ENCODE measurements around the gene GNPTG. TPM values are rescaled to one million over a fixed set of nuclear protein-coding genes. Genes with fewer than 3 reads are reported as not detected.
"Not testable (repeated sequence)": the region's sequence is repeated elsewhere in the genome, so short reads cannot be mapped to it uniquely, and the experiment has no call there.

Gene GNPTG
- total RNA-seq, 2 donors from 2014 or later = 99.6 to 132 TPM

GRCh38 chr16:1326391-1326790, 25.3 kb upstream of the GNPTG start:
- DNase-seq (ENCODE audit: low spot score) = no peak
- Histone ChIP-seq H3K27ac (no peak overlapping the region), H3K4me1 (replicated peaks) (peaks cover 4% of the 10 kb centered on the region), H3K27me3 (replicated peaks; ENCODE audit: insufficient read depth) (no peaks in the 10 kb centered on the region), H3K36me3 (no peaks in the 10 kb centered on the region), H3K4me3 (no peak overlapping the region), H3K9me3 (no peaks in the 10 kb centered on the region)
- WGBS = 67% methylated on average over 17 of the region's 17 CpGs
- no peak for TF ChIP-seq CTCF (IDR thresholded peaks at IDR 0.05)
- no peak for TF ChIP-seq POLR2A (IDR thresholded peaks at IDR 0.05)
- TF ChIP-seq POLR2AphosphoS5 (IDR thresholded peaks at IDR 0.05) = no peak
- intact Hi-C loops (cut with DNase I) = no loop called here

DNA sequence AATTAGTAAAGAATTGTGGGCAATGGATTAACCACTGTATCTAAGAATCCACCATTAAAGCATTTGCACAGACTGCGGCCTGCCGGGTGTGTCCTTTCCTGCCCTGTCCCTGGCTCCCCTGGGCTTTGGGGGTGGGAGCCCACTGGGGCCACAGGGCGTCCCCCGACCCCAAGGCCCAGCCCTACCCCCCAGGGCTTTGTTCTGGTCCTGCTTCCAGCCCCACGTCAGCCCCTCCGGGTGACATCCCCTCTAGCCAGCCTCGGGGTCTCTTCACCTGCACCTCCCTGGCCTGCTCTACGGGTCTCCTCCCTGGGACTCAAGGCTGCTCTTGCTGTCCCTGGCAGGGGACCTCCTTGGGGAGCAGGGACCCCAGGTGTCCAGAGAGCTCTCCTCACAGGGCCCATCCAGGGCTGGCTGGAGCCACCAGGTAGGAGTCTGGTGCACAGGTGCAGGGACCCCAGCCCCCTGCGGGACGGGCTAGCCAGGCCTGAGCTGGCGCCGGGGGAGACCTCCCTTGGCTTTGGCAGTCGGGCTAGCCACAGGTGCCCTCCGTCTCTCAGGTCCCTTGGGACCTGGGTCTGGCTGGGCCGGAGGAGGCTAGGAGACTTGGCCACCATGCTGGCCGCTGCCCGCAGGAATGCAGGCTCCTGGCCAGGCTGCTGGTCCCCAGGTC, 24.6 kb upstream of the GNPTG start:
- Histone ChIP-seq H3K27me3 (replicated peaks; ENCODE audit: insufficient read depth) (no peaks in the 10 kb centered on the region), H3K27ac (no peak overlapping the region), H3K9me3 (no peaks in the 10 kb centered on the region), H3K4me1 (replicated peaks) (peaks cover 10% of the 10 kb centered on the region), H3K4me3 (no peak overlapping the region), H3K36me3 (no peaks in the 10 kb centered on the region)
- intact Hi-C loops (cut with DNase I) = no loop called here
- TF ChIP-seq CTCF (IDR thresholded peaks at IDR 0.05) = no peak
- TF ChIP-seq POLR2AphosphoS5 (IDR thresholded peaks at IDR 0.05) = no peak
- TF ChIP-seq POLR2A (IDR thresholded peaks at IDR 0.05) = no peak
- 72% methylated on average over 16 of the region's 17 CpGs for WGBS
- no peak for DNase-seq (ENCODE audit: low spot score)

DNA sequence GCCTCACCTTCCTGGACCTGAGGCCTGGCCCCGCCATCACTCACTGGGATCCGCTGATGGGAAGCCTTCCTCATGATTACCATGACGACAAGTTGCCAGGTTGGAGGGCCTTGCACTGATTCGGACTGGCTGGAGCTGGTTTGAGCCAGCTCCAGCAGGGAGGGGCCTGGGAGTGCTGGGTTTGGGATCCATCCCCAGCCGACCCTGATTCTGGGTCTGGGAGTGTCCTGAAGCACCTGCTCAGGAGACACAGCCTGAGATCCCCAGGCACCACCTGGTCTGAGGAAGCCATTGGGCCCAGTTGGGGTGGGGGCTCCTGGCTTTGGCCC, 24.1 kb upstream of the GNPTG start:
- H3K4me3 ChIP-seq = no peak overlapping the region
- WGBS = 64% methylated on average over 5 of the region's 5 CpGs
- TF ChIP-seq POLR2AphosphoS5 (IDR thresholded peaks at IDR 0.05) (no peak), POLR2A (IDR thresholded peaks at IDR 0.05) (no peak), CTCF (IDR thresholded peaks at IDR 0.05) (no peak)
- no peaks in the 10 kb centered on the region for H3K9me3 ChIP-seq
- H3K36me3 ChIP-seq = no peaks in the 10 kb centered on the region
- peaks cover 14% of the 10 kb centered on the region for H3K4me1 ChIP-seq (replicated peaks)
- intact Hi-C loops (cut with DNase I) = no loop called here
- no peaks in the 10 kb centered on the region for H3K27me3 ChIP-seq (replicated peaks; ENCODE audit: insufficient read depth)
- no peak for DNase-seq (ENCODE audit: low spot score)
- no peak overlapping the region for H3K27ac ChIP-seq

DNA sequence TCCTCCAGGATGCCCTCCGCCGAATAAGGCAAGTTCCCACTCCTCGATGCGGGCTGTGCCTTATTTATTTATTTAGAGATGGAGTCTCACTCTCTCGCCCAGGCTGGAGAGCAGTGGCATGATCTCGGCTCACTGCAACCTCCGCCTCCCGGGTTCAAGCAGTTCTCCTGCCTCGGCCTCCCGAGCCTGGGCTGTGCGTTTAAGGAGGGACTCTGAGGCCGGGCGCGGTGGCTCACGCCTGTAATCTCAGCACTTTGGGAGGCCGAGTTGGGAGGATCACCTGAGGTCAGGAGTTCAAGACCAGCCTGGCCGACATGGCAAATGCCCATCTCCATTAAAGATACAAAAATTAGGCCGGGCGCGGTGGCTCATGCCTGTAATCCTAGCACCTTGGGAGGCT, 23.6 kb upstream of the GNPTG start:
- H3K27ac ChIP-seq; H3K4me3 ChIP-seq; intact Hi-C loops (cut with DNase I); H3K27me3 ChIP-seq (replicated peaks; ENCODE audit: insufficient read depth); H3K36me3 ChIP-seq; DNase-seq (ENCODE audit: low spot score); H3K9me3 ChIP-seq: not testable (repeated sequence)
- H3K4me1 ChIP-seq (replicated peaks) = peaks cover 18% of the 10 kb centered on the region
- 89% methylated on average over 20 of the region's 20 CpGs for WGBS

GRCh38 chr16:1328961-1329360, 22.8 kb upstream of the GNPTG start:
- H3K36me3 ChIP-seq; H3K27me3 ChIP-seq (replicated peaks; ENCODE audit: insufficient read depth); intact Hi-C loops (cut with DNase I); H3K27ac ChIP-seq; DNase-seq (ENCODE audit: low spot score); H3K4me3 ChIP-seq; H3K9me3 ChIP-seq: not testable (repeated sequence)
- H3K4me1 ChIP-seq (replicated peaks) = peaks cover 18% of the 10 kb centered on the region
- 92% methylated on average over 10 of the region's 10 CpGs for WGBS

GRCh38 chr16:1330260-1330914, 21.3 kb upstream of the GNPTG start:
- WGBS = 72% methylated on average over 17 of the region's 17 CpGs
- H3K4me3 ChIP-seq = no peak overlapping the region
- DNase-seq (ENCODE audit: low spot score) = no peak
- intact Hi-C loops (cut with DNase I) = no loop called here
- H3K36me3 ChIP-seq = no peaks in the 10 kb centered on the region
- peaks cover 19% of the 10 kb centered on the region for H3K4me1 ChIP-seq (replicated peaks)
- TF ChIP-seq POLR2AphosphoS5 (IDR thresholded peaks at IDR 0.05) (no peak), POLR2A (IDR thresholded peaks at IDR 0.05) (no peak), CTCF (IDR thresholded peaks at IDR 0.05) (peak in 1 of 4 experiments; percentile 12)
- H3K9me3 ChIP-seq = no peaks in the 10 kb centered on the region
- H3K27me3 ChIP-seq (replicated peaks; ENCODE audit: insufficient read depth) = no peaks in the 10 kb centered on the region
- H3K27ac ChIP-seq = no peak overlapping the region
